Measurements from ENCODE around the gene UBAC2.

UBAC2 gene

GRCh38 chr13:99421758-99422585 lies 221.3 kb downstream of the UBAC2 start:
- FAIRE-seq: peak; percentile 89
- DNase-seq (ENCODE audit: insufficient read length): no peak
- TF ChIP-seq POLR2AphosphoS5 (IDR thresholded peaks at IDR 0.05; ENCODE audit: low read depth, low read length) (no peak), POLR2A (IDR thresholded peaks at IDR 0.05; ENCODE audit: low read depth, low read length) (no peak)

DNA sequence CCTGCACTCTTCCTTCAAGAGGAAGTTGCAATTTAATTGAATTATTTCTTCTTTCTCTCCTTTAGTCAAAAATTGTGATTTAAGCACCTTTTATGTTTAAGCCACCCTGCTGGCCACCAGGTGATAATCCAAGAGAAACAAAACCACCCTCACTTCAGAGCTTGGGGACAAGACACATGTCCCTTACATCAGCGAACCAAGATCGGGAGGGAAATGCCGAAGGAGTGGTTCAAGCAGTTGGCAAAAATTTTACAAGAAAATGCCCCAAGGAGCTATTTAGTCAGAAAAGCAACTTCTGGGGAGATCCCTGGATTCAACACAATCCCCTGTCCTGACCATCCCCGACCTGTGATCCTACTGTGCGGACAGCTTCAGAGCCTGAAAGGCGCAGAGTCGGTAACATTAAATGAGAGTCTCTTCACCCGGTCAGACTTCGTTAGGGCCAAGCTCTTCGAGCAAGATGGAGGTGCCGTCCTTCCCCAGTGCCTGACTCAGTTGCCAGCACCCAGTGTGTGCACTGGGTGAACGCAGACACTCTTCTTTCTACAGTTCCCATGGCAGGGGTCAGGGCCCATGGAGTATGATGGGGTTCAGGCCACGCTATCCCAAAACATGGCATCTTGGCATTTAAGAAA lies 222.0 kb downstream of the UBAC2 start:
- FAIRE-seq (peak; percentile 46), DNase-seq (ENCODE audit: insufficient read length) (no peak)
- TF ChIP-seq POLR2AphosphoS5 (IDR thresholded peaks at IDR 0.05; ENCODE audit: low read depth, low read length) (no peak), POLR2A (IDR thresholded peaks at IDR 0.05; ENCODE audit: low read depth, low read length) (no peak), TAF1 (IDR thresholded peaks at IDR 0.05; ENCODE audit: borderline replicate concordance, low read depth, low read length) (no peak)

GRCh38 chr13:99425485-99426341 lies 225.1 kb downstream of the UBAC2 start:
- FAIRE-seq (peak; percentile 30), DNase-seq (ENCODE audit: insufficient read length) (peak; percentile 66)
- TF ChIP-seq POLR2A (IDR thresholded peaks at IDR 0.05; ENCODE audit: low read depth, low read length): peak; percentile 54
- no peak for TF ChIP-seq TAF1 (IDR thresholded peaks at IDR 0.05; ENCODE audit: borderline replicate concordance, low read depth, low read length)

- DNase-seq (ENCODE audit: insufficient read length): no peak
- FAIRE-seq: peak; percentile 88
- TF ChIP-seq POLR2AphosphoS5 (IDR thresholded peaks at IDR 0.05; ENCODE audit: low read depth, low read length) (no peak), TAF1 (IDR thresholded peaks at IDR 0.05; ENCODE audit: borderline replicate concordance, low read depth, low read length) (no peak), POLR2A (IDR thresholded peaks at IDR 0.05; ENCODE audit: low read depth, low read length) (no peak)
These were observed 225.8 kb downstream of the UBAC2 start for GRCh38 chr13:99426426-99426825.

DNA sequence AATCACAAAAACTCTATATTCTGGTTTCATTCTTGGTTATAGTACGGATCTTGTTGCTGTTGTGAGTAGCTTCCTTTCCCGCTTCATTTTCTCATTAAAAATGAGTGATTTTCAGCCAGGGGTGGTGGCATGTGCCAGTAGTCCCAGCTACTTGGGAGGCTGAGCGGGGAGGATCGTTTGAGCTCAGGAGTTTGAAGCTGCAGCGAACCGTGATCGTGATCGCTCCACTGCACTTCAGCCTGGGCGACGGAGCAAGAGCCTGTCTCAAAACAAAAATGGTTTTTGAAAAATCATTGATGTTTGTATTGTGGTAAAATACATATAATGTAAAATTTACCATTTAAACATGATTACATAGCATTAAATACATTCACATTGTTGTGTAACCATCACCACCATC lies 229.0 kb downstream of the UBAC2 start:
- FAIRE-seq: peak; percentile 63
- DNase-seq (ENCODE audit: insufficient read length): no peak
- TF ChIP-seq POLR2AphosphoS5 (IDR thresholded peaks at IDR 0.05; ENCODE audit: low read depth, low read length): no peak
- no peak for TF ChIP-seq POLR2A (IDR thresholded peaks at IDR 0.05; ENCODE audit: low read depth, low read length)
- no peak for TF ChIP-seq TAF1 (IDR thresholded peaks at IDR 0.05; ENCODE audit: borderline replicate concordance, low read depth, low read length)

DNA sequence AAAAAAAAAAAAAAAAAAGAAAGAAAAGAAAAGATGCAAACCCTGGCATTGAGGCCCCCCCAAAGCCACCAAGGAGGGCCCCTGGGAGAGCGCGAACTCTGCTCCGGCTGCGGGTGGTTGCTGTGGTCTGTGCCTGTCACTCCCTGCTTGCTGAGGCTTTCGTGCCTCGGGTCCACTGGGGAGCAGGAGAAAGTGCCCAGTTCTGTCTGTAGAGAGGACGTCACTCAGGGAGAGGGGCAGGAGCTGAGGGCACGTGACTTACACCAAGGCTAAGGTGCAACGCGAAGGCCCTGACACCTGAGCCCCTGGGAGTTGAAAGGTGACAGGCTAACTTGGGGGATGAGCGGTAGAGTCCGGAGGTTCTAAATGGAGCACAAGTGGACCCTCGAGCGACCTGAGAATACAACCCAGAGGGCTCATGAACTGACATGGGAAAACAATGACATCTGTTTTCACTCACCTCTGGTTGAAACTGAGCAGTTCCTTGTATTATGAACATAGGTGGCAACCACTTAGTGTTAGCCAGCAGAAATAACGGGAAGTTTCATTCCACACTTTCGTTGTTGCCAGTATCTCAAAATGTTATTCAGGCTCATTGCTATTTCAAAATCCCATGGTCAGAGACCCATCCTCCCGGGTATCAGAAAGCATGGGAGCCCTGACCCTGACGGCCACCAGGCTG lies 231.4 kb downstream of the UBAC2 start:
- DNase-seq (ENCODE audit: insufficient read length) (no peak), FAIRE-seq (peak; percentile 89)
- TF ChIP-seq TAF1 (IDR thresholded peaks at IDR 0.05; ENCODE audit: borderline replicate concordance, low read depth, low read length): no peak; the same call in 1 of the 2 replicates
- no peak for TF ChIP-seq POLR2A (IDR thresholded peaks at IDR 0.05; ENCODE audit: low read depth, low read length)
- no peak for TF ChIP-seq POLR2AphosphoS5 (IDR thresholded peaks at IDR 0.05; ENCODE audit: low read depth, low read length)

- DNase-seq (ENCODE audit: insufficient read length) (peak; percentile 62), FAIRE-seq (peak; percentile 99)
- TF ChIP-seq TAF1 (IDR thresholded peaks at IDR 0.05; ENCODE audit: borderline replicate concordance, low read depth, low read length): 0 out of 2 replicates have a peak, but pooled peaks have one; percentile 44
- TF ChIP-seq POLR2AphosphoS5 (IDR thresholded peaks at IDR 0.05; ENCODE audit: low read depth, low read length): 0 out of 2 replicates have a peak, but pooled peaks have one; percentile 6
- no peak for TF ChIP-seq POLR2A (IDR thresholded peaks at IDR 0.05; ENCODE audit: low read depth, low read length)
These were observed 232.2 kb downstream of the UBAC2 start for GRCh38 chr13:99432609-99433542.

DNA sequence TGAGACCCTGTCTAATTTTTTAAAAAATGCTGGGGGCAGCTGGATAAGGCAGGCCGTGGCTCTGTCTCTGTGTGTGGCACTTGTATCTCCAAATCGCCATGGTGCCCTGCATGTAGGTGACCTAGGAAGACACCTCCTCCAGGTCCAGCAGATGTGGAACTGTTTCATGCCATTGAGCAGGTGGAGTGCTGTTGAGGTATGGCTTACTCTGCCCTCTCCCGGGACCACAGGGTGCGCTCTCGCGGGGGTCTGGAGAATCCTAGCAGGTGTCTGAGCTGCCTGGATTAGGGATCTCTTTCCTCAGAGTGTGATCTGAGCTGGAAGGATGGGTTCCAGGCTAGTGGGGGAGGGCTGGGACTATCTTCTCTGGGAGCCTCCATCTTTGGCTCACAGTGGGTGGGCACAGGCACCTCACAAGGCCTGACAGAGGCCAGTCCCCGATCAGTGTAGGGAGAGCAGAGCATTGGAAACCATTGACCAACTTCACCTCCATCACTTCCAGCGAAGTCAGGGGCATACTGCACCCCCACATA lies 233.0 kb downstream of the UBAC2 start:
- peak; percentile 27 for FAIRE-seq
- no peak for TF ChIP-seq POLR2A (IDR thresholded peaks at IDR 0.05; ENCODE audit: low read depth, low read length)
- TF ChIP-seq POLR2AphosphoS5 (IDR thresholded peaks at IDR 0.05; ENCODE audit: low read depth, low read length): no peak
- no peak for TF ChIP-seq TAF1 (IDR thresholded peaks at IDR 0.05; ENCODE audit: borderline replicate concordance, low read depth, low read length)

GRCh38 chr13:99434258-99434788 lies 233.7 kb downstream of the UBAC2 start:
- peak; percentile 47; the same call in 1 of the 2 replicates for TF ChIP-seq POLR2A (IDR thresholded peaks at IDR 0.05; ENCODE audit: low read depth, low read length)
- no peak for TF ChIP-seq TAF1 (IDR thresholded peaks at IDR 0.05; ENCODE audit: borderline replicate concordance, low read depth, low read length)
- DNase-seq (ENCODE audit: insufficient read length): no peak
- FAIRE-seq: peak; percentile 85

More for the DNA sequence above, 233.0 kb downstream of the UBAC2 start:
- no peak for DNase-seq (ENCODE audit: insufficient read length)
